GM20000 (cell line): ENCODE measurements around the gene GRID1.

Source experiments
- DNase-seq: peaks from one replicate; pipeline ENCODE4 v3.0.0; 2012; ENCODE audit warnings: low spot score
- CTCF ChIP-seq: IDR thresholded peaks from 2 replicates; pipeline ENCODE4 v1.5.1; 2012; ENCODE audit warnings: mild to moderate bottlenecking, control low read depth; ENCODE audit errors: extremely low read depth, missing control alignments

Gene GRID1

GRCh38 chr10:86334488-86335085, 32.0 kb downstream of the GRID1 start:
- DNase-seq = no peak
- no peak for TF ChIP-seq CTCF

DNA sequence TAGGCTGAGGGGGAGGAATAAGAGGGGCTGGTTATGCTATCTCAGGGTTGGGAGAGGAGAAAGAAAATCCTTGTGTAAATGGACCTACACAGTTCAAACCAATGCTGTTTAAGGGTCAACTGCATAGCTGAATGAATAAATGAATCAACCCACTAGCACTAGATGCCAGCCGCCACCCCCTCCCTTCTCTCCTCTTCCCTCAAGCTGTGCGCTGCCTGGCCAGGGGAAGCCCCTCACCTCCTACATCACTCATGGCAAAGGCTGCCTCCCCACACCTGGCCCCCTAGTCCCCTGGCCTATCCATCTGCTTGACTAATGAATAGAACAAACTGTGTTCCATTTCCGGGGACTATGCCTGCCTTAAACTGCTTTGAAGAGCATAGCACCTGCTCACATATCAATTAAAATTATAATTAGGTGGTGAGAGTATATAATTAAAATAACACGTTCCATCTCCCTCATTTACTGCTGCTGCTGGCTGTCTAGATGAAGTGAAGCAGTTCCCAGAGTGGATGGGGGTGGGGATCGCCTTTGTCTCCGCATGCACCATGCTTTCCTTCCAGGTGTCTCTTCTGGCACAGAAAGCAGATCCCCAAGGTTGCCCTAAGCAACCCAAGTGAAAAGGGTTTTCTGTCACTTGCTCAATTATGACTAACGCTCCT, 32.6 kb downstream of the GRID1 start:
- no peak for TF ChIP-seq CTCF
- no peak for DNase-seq

GRCh38 chr10:86331861-86332260, 34.7 kb downstream of the GRID1 start:
- TF ChIP-seq CTCF = no peak
- DNase-seq = no peak

GRCh38 chr10:86330778-86331763, 35.5 kb downstream of the GRID1 start:
- DNase-seq = no peak
- no peak for TF ChIP-seq CTCF

- DNase-seq = no peak
- no peak for TF ChIP-seq CTCF
Observed at GRCh38 chr10:86329896-86330680, 36.5 kb downstream of the GRID1 start.

GRCh38 chr10:86329093-86329710, 37.4 kb downstream of the GRID1 start:
- DNase-seq = no peak

More at GRCh38 chr10:86329093-86329710, 37.4 kb downstream of the GRID1 start:
- no peak for TF ChIP-seq CTCF
